CD4-positive, alpha-beta T cell treated with Interleukin-1 beta for 1 hour (primary cell): Measurements from ENCODE around the gene GLIS1.

Experiments used
- DNase-seq, 2 donors: peaks; one replicate each; pipeline ENCODE4 v3.0.0-alpha.2; 2020 to 2022

GLIS1 gene

DNA sequence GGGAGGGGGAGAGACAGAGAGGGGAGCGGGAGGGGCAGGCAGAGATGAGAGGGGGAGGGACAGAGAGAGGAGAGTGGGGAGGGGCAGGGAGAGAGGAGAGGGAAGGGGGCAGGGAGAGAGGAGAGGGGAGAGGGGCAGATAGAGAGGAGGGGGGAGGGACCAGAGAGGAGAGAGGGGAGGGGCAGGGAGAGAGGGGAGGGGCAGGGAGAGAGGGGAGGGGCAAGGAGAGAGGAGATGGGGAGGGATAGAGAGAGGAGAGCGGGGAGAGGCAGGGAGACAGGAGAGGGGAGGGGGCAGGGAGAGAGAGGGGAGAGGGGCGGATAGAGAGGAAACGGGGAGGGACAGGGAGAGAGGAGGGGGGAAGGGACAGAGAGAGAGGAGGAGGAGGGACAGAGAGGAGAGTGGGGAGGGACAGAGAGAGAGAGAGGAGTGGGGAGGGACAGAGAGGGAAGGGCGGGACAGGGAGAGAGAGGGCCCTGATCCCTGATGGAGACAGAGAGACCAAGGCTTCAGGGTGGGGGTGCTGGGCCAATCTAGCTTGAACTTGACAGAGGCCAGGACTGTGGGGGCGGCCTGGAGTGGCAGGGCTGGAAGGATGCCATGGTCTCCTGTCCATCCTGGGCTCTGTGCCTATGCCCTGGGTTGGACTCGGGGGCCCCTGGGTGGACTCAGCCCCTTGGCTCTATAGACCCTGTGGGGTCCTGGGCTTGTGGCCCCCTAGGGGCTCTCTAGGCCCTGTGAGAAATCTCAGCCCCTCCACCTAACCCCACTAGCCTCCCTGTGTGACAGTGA lies 236.1 kb downstream of the GLIS1 start:
- DNase-seq: no peak

DNA sequence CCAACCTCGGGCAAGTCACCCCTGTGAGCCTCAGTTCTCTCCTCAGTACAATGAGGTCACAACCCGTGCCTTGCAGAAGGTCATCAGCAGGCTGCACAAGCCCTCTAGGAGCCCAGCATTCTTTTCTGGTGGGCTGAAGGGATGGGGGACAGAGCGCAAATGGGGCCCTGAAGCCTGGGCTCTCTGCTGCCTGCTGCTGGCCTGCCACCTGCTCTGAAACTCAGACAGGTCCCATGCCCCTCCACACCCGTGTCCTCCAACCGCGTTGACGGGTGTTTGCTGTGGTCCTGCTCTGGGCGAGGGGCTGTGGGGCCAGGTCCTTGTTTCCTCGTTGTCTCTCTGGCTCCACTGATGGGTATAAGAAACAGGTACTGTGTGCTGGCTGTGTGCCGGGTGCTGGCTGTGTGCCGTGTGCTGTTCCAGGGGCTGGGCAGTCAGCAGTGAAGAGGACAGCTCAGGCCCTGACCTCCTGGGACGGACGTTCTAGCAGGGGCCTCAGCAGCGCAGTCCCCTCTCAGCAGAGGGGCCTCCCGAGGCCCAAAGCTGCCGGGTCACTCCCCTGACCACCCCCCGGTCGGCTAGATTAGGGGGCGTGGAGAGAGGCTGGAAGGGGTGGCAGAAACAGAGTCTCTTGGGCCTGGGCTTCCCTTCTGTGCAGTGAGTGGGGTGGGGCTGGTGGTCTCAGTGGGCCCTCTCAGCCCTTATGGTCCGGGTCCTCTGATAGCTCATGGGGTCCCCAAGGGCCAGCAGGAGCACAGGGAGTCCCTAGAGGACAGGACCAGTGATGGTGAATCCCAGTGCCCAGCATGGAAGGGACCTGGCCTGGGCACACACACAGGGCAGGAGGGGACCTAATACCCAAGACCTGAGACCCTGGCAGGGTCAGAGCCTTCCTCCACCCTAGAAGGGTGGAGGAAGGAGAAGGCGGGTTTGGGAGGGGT lies 237.6 kb downstream of the GLIS1 start:
- DNase-seq: no peak

DNA sequence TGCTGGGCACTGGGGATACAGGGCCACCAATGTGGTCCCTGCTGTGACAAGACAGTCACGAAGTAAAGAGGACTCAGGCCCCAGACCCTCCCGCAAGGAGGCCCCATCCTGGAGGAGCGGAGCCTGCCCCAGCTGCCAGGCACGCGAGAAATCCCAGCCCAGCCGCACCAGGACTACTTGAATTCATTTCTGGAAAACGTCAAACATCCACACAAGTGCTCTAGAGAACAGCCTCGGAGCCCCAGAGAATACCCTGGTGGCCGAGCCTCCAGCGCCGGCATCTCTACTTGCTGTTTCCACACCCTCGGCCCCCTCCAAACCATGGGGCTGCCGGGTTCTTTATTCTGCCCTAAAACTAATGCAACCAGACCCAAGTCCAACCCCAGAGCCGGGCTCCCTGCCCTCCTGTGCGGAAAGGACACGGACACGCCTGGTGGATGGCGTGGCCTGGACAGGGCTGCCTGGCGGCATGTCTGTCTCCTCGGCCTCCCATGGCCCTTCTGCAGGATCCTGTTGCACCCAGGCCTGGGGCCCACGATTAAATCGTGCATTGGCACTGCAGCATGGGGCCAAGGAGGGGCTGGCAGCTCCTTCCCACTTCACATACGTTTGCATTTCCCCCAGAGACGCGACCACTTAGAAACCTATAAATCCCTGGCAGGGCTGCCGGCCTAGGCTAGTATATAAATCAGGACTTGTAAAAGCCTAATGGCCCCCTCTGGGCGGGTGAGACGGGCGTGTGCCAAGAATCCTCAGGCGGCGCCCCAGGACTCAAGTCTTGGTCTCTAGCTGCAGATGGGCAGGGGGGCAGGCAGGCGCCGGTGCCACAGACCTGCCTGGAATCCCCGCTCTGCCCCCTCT lies 238.5 kb downstream of the GLIS1 start:
- no peak for DNase-seq

DNA sequence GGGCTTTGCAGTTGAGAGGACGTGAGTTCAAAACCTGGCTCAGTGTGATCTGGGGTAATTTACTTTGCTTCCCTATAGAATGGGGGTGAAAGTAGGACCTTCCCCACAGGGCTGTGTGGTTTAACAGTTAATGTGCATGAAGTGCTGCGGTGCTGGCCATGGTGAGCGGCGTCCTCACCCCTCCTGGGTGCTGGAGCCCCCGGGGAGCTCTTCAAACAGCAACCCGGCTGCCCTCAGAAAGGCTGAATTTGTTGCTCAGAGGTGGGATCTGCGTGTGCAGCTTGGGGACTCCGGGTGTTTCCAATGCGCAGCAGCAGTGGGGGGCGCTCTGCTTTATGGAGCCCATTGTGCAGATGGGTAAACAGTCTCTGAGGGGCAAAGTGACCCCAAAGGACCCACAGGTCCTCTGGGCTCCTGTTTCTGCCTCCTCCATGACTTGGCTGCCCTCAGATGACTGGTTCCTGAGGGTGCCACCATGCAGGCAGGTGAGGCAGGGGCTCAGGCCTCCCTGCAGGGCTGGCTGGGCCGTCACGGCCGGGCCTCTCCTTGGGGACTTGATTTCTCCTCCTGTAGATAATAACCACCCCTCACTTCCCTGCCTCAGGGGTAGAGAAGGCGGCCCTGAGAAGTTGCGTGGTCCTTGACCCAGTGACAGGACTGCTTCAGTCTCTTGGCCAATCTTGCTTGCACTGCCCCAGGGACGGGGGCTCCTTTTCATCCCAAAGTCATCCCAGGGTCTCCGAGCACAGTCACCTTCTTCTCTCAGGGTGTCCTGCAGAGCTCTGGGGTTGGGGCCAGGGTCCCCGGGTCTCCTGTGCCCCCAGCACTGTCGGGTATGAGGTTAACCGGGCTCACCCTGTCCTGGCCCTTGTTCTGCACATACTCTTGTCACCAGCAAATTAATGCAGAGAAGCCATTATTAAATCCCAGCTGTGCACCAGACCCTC lies 239.4 kb downstream of the GLIS1 start:
- DNase-seq: no peak

DNA sequence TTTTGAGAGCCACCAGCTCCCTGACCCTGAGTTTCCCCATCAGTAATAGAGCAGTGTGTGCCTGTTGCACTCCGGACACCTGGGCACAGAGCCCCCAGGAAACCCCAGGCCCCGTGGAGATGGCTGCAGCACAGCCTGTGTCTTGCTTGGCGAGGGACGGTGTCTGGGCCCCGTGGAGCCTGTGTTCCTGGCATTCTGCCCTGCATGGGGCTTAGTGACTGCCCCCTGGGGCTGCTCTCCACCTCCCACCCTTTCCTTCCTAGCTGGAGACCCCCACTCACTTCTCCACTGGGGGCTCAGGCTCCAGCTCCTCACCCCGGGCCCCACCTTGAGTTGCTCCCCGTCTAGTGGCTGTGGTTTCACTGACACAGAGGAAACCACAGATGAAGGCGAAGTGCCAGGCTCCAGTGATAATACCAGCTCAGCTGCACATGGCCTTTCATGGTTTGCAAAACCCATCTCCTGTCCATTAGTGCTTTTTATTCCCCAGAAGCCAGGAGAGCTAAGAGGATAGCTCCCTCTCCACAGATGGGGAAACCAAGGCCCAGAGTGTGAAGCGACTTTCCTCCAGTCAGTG lies 240.3 kb downstream of the GLIS1 start:
- DNase-seq: no peak

DNA sequence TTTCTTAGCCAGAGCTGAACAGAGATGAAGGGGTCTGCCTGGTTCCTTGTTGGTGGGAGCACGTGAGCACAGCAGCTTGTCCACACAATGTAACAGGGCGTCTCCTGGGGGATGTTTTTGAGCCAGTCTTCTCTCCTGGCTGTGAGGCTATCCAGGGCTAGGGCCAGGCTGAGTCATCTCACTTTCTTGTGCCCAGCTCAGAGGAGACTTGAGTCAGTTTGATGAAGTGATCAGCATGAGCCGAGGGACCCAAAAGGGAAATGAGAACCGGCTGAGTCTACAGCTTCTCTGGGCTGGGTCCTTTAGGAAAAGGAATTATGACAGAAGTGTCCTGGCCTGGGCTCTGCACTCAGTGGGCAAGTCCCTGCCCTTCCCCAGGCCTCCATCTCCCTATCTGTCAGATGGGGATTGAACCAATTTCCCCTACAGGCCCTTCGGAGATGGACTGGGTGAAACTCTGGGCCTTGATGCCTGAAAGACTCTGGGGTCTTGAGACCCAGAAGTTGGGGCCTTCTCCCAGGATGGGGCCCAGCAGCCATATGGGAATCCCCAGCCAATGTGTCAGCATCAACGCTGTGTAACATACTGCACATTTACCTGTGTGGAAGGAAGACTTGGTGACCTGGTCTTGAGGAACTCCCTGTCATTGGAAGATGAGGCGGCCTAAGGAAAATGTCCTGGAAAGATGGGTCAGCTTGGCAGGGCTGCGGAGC lies 243.2 kb downstream of the GLIS1 start:
- no peak for DNase-seq

DNA sequence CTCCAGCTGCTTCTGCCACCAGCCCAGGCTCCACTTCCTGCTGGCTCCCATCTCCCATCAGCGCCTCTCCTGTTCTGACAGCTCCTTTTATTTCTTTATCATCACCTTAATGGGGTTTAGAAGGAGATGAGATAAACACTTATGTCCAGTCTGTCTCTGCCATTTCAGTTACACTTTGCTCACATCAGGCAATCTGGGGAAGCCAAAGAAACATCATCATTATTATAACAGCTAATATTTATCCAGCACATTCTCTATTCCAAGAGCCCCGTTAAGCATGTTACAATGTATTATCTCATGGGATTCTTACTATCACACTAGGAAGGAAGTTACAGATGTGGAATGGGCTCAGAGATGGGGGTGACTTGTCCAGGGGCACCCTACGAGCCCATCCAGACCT lies 248.6 kb downstream of the GLIS1 start:
- no peak for DNase-seq

DNA sequence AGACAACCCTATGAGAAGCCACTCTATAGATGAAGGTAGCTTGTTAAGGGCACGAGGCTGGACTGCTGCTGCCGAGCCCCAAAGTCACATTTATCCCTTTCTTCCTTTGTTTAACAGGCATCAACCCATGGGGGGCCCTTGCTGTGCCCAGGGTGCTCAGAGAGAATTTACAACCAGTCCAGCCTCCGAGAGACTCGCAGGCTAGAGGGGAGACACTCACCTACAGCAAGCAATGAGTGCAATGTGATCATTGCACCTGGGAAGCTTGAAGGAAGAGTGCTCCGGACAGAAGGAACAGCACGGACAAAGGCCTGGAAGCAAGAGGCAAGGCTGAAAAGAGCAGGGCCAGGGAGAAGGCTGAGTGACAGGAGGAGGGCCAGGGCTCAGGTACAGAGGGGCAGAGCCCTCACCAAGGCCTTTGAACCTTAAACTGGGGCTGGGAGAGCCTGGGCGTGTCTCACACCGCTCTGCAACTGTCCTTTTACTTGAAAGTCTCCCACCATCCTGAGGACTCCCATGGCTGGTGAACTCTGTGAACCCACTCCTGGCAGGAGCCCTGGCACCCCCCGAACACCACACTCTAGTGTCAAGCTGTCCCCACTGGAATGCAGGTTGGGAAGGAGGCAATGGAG lies 252.5 kb downstream of the GLIS1 start:
- no peak for DNase-seq

DNA sequence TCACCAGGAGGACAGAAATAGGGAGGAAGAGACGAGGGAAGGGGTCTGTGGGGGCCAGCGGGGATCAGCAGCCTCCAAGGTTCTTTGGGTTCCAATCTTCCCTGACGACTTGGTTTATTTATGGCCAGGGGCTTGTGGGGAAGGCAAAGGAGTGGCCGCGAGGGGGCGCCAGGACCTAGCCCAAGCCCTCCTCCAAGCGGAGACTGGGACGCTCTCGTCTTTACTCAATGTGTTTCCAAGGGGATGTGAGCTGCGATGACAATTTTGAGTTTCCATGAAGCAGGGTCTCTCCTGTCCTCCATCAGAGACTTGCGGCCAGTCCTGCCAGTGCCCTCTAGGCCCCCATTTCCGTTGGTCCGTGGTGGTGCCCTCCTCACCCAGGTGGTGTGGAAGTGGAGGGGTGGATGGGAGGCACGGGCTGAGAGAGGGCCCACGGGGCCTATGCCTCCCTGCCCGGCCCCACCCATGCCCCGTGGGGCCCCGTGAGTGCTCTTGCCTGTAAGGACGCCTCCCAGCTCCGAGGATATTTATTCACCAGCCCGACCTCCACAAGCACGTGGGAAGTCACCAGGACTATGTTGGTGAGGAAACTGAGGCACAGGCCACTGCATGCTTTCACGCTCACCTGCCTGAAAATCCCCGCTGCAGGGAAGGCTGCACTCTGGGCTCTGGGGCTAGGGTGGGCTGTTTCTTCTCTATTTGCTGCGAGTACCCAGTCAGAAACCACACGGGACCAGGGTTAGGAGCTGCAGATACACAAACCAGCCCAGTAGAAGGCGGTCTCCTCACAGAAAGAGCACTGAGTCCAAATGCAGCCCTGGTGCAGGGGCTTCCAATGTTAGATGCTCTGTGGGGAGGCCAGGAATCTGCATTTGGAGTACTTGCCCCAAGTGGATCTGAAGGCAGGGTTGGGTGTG lies 253.2 kb downstream of the GLIS1 start:
- peak; percentile 47 to 51 for DNase-seq

DNA sequence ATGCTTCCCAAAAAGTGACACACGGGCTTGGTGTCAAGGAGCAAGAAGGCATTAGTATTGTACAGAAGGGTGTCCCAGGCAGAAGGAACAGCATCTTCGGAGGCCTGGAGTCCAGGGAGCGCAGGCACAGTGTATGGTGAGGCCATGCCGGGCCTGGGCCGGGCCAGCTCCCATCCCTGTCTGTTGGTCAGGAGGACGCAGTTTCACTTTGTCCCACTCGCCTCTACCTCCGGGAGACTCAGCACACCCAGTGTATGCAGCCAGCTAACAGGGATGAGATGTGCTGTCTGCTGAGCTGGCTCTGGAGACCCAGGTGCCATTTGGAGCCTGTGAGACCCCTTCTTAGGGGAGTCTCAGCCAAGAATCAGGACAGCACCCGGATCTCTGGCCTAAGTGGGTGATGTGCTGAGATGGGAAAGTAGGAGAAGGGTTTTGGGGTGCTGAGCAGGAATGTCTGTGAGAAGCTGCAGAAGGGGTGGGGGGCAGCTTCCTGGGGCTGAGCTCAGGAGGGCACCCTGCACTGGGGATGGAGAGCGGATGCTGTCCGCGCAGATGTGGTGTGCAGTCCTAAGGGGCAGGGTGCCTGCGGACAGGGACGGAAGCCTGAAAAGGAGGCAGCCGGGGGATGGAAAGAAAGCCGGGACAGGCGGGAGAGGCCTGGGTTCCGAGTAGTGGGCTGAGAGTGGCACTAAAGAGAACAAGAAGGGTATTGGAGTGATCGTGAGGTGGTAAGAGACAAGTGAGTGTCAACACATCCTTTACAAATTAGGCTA lies 254.1 kb downstream of the GLIS1 start:
- no peak for DNase-seq

DNA sequence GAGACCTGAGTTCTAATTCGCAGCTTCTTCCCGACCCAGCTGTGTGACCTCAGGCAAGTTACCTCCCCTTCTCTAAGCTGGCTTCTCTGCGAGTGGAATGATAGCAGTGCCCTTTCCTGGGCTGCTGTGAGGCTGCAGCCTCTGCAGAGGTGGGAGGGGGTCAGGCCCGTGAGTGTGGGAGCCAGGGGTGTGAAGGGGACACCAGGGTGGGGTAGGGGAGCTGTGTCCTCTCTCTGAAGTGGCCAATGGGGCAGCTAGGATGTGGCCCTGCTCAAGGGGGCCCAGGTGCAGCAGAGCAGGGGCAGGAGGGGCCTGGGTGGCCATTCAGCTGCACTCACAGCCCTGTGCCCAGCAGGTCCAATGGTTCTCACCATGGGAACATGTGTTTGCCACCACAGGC lies 255.3 kb downstream of the GLIS1 start:
- no peak for DNase-seq

DNA sequence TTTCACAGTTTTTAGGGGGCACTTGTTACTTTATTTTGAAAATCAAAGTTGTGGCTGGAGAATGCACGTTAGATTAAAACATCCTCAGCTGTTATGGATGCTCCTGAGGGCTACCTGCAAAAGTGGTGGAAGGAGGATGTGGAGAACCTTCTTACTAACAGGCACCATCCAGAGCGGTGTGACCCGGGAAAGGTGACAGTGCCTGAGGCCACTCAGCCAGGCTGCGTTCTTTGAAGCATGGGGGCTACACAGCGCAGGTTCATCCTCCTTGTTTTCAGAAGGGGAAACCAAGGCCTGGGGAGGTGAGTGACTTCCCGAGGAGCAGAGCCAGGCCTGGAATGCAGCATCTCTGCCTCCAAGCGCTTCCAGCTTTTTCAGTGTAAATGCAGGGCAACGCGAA lies 255.8 kb downstream of the GLIS1 start:
- no peak for DNase-seq

DNA sequence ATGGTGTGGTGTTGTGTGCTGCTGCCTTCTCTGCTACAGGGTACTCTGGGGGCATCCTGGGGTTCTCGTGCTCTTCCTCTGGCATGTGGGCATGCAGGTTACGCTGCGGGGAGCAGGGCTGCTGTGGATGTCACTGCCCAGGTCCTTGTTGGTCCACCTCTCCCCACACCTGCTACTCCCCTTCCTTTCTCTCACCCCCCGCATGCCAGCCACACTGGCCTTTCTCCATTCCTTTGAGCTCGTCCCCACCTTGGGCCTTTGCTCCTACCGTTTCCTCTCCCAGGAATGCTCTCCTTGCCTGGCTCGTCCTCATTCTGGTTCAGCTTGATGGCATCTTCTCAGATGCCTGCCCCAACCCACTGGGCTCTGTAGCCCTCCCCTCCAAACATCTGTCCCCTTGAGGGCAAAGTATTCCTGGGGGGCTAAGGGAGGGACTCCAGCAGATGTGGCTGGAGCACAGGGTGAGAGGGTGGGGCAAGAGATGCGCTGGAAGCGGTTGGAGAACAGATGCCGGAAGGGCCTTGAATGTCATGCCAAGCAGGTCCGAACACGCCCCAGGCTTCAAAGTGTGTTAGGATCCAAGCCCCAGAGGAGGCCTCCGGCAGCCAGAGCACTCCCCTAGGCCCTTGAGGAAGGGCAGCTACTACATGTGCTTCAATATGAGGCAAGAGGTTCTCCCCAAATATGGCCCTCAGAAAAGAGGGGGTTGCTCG lies 256.4 kb downstream of the GLIS1 start:
- no peak for DNase-seq

DNA sequence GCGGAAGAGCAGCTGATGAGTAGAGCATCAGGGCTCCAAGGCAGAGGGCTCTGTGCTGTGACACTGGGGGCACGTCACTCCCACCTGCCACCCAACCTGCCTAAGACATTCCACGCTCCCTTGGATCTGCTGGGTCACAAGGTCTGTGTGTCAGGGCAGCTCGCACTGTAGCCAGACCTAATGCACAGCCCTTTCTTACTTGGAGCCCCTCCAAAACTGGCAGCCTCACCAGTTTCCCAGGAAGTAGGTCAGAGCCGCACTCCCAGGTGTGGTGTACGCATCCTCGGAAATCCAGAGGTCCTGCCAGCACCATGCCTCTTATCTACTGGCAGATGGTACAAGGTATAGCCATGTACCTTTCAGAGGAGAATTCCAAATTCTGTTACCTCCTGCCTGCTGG lies 257.5 kb downstream of the GLIS1 start:
- DNase-seq: no peak

DNA sequence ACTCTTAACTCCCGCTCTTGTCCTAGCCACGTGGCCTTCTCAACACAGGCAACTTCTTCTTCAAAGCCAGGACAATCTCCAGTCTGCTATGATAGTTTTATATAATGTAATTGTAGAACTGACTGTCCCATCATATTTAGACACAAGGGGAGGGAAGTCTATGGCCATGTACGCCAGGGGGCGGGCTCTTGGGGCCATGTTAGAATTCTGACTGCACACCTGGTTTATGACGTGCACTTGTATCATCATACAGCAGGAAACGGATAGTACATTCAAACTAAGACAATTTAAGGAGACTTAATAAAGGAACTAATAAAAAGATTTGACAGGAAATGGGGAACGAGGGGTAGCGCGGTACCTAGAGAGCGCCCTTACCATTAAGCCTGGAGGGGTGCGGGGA lies 258.3 kb downstream of the GLIS1 start:
- no peak for DNase-seq

DNA sequence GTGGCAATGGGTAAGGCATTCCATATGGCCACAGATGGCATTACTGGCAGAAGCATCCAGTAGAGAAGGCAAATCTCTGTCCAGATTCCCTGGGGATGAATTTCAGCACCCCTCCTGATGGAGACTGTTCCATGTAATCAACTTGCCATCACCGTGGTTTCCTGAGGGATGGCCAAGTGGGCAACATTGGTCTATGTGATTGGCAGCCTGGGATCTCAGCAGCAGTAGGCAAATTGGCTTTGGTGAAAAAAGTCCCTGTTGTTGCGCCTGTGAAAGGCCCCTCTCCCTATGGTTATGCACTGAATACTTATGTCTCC lies 260.5 kb downstream of the GLIS1 start:
- DNase-seq: no peak

DNA sequence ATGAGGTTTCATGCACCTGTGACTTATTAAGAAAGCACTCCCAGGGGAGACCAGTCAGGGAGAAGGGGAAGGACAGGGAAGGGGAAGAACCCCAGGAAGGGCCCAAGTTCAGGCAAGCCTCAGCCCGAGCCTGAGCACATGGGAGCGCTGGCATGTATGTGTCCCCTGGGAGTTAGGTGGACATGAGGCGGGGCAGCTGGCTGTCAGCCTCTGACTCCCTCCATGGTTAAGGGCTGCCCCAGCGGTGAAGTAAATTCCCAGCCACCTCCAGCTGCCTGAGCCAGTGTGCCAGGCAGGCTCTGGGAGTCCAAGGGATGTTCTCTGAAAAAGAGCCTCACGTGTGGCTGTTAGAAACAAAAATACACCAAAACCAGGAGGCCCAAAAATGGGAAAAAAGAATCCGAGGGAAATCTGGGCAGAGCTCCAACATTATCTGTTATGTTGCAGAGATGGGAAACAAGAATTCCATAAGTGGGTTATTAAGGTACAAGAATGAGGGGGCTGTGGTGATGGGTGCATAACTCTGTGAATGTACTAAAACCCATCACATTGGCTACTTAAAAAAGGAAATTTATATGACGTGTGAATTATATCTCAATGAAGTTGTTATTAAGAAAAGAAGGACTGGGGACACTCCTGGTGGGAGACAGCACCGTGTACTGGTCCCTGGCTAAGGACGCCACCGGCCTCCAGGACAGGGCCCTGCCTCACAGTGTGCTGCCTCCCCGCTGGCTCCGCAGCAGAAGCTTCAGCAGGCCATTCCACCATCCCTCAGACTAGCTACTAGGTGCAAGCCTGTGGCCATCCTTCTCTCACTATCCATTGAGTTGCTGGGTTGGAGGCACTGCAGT lies 261.1 kb downstream of the GLIS1 start:
- DNase-seq: no peak
